Brain microvascular endothelial cell (primary cell): ENCODE data around the gene PAM.
"Not testable (repeated sequence)": the region's sequence is repeated elsewhere in the genome, so short reads cannot be mapped to it uniquely, and the experiment has no call there.

Source experiments
- DNase-seq: peaks from one replicate; pipeline ENCODE4 v3.0.0-alpha.2; 2020
- H3K27ac ChIP-seq: fragments of 250-450 bp; sonication (Bioruptor Pico); 2 replicates; pipeline ENCODE4 v1.5.1; 2020; ENCODE audit warnings: mild to moderate bottlenecking, moderate library complexity
- H3K27me3 ChIP-seq: fragments of 250-450 bp; sonication (Bioruptor Pico); replicated peaks from 2 replicates; pipeline ENCODE4 v1.5.1; 2020; ENCODE audit warnings: mild to moderate bottlenecking
- H3K36me3 ChIP-seq: fragments of 250-450 bp; sonication (Bioruptor Pico); replicated peaks from 2 replicates; pipeline ENCODE4 v1.5.1; 2020; ENCODE audit warnings: mild to moderate bottlenecking
- H3K4me3 ChIP-seq: 2 replicates; pipeline ENCODE4 v1.5.1; 2011; ENCODE audit warnings: low read depth, mild to moderate bottlenecking, control low read depth, low read length, moderate library complexity
- in situ Hi-C: cut with HindIII; loops from 2 replicates; pipeline ENCODE4 v1.10.0; 2017; ENCODE audit warnings: low sequenced_read_pairs, low pct_ligation_motif_present
- TF ChIP-seq, protein P1 (sequence below): IDR thresholded peaks from 2 replicates; pipeline ENCODE4 v1.5.1; 2011; ENCODE audit warnings: low read depth, mild to moderate bottlenecking, moderate library complexity, low read length, control low read depth, inconsistent platforms; ENCODE audit errors: missing control alignments

The PAM gene

DNA sequence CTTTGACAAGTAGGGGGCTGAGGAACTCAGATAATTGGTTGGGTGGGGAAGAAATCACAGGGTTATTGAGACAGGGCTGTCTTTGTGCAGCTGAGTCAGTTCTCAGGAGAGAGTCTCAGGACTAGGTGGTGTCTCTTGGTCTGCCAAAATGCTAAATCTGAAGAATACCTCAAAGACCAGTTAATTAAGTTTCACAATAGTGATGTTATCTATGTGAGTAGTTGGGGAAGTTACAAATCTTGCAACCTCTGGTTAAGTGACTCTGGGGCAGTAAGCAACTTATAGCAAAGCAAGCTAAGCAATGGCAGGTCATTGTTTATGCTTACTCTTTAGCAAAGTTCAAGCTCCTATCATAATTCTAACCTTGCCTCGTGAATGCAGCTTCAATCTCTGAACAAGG lies 311.2 kb downstream of the PAM start:
- no peak for DNase-seq
- TF ChIP-seq, protein P1, sequence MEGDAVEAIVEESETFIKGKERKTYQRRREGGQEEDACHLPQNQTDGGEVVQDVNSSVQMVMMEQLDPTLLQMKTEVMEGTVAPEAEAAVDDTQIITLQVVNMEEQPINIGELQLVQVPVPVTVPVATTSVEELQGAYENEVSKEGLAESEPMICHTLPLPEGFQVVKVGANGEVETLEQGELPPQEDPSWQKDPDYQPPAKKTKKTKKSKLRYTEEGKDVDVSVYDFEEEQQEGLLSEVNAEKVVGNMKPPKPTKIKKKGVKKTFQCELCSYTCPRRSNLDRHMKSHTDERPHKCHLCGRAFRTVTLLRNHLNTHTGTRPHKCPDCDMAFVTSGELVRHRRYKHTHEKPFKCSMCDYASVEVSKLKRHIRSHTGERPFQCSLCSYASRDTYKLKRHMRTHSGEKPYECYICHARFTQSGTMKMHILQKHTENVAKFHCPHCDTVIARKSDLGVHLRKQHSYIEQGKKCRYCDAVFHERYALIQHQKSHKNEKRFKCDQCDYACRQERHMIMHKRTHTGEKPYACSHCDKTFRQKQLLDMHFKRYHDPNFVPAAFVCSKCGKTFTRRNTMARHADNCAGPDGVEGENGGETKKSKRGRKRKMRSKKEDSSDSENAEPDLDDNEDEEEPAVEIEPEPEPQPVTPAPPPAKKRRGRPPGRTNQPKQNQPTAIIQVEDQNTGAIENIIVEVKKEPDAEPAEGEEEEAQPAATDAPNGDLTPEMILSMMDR, result no peak
- no peaks in the 10 kb centered on the region for H3K27me3 ChIP-seq
- H3K36me3 ChIP-seq, result no peaks in the 10 kb centered on the region
- no peak overlapping the region for H3K4me3 ChIP-seq
- no peak overlapping the region for H3K27ac ChIP-seq
- in situ Hi-C loops, result no loop called here

DNA sequence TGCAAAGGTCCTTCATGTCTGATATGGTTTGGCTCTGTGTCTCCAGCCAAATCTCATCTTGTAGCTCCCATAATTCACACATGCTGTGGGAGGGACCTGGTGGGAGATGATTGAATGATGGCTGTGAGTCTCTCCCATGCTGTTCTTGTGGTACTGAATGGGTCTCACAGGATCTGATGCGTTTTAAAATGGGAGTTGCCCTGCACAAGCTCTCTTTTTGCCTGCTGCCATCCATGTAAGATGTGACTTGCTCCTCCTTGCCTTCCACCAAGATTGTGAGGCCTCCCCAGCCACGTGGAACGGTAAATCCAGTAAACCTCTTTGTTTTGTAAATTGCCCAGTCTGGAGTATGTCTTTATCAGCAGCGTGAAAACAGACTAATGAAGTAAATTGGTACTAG lies 318.4 kb downstream of the PAM start:
- H3K27ac ChIP-seq, H3K27me3 ChIP-seq, H3K4me3 ChIP-seq, DNase-seq, in situ Hi-C loops, H3K36me3 ChIP-seq: not testable (repeated sequence)

DNA sequence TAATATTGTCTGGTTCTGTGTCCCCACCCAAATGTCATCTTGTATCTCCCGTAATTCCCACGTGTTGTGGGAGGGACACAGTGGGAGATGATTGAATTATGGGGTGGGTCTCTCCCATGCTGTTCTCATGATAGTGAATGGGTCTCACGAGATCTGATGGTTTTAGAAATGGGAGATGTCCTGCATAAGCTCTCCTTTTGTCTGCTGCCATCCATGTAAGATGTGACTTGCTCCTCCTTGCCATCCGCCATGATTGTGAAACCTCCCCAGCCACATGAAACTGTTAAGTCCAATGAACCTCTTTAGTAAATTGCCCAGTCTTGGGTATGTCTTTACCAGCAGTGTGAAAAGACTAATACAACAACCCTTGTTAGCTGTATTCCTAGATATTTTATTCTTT lies 320.3 kb downstream of the PAM start:
- DNase-seq, result no peak
- Histone ChIP-seq H3K36me3 (no peaks in the 10 kb centered on the region), H3K4me3 (no peak overlapping the region), H3K27ac (no peak overlapping the region), H3K27me3 (no peaks in the 10 kb centered on the region)
- TF ChIP-seq, protein P1, result no peak
- in situ Hi-C loops, result no loop called here
